Panc1 (cell line): ENCODE results near the gene HS3ST2. TPM values are rescaled to one million over a fixed set of nuclear protein-coding genes. Genes with fewer than 3 reads are reported as not detected.

Source experiments
- ATAC-seq: fragments of 200-7000 bp; cut with Tn5 transposase; 2 replicates; pipeline ENCODE4 v1.9.1; 2020; ENCODE audit warnings: mild to moderate bottlenecking, moderate library complexity
- BruUV-seq: library from RNA; stranded (reverse); fragments of 400-500 nt; replicated peaks from 2 replicates; lab custom pipeline; 2021; lab: Mats Ljungman, UMichigan
- CTCF ChIA-PET: fragments of 300-600 bp; sonication (Branson Sonifier 250); formaldehyde crosslinking; loops from one replicate; lab custom pipeline; 2022; ENCODE audit warnings: antibody characterized with exemption; lab: Charles Lee
- POLR2A ChIA-PET: fragments of 300-600 bp; sonication (Branson Sonifier 250); formaldehyde crosslinking; loops from one replicate; lab custom pipeline; 2022; ENCODE audit warnings: antibody characterized with exemption; lab: Charles Lee
- DNase-seq: peaks from one replicate; pipeline ENCODE4 v3.0.0-alpha.2; 2010; ENCODE audit warnings: low read depth, low spot score
- H3K27ac ChIP-seq: 2 replicates; pipeline ENCODE4 v1.5.1; 2011; ENCODE audit warnings: mild to moderate bottlenecking, low read length, inconsistent platforms
- H3K27me3 ChIP-seq: fragments of 200-500 bp; sonication (Bioruptor generic); 2 replicates; pipeline ENCODE4 v1.6.0; 2014; ENCODE audit warnings: low read length, inconsistent platforms; ENCODE audit not compliant: control insufficient read depth, insufficient read depth
- H3K36me3 ChIP-seq: fragments of 200-500 bp; sonication (Bioruptor generic); 2 replicates; pipeline ENCODE4 v1.5.1; 2014; ENCODE audit warnings: inconsistent platforms, mild to moderate bottlenecking, low read length, moderate library complexity; ENCODE audit not compliant: control insufficient read depth, insufficient read depth
- H3K4me1 ChIP-seq: 2 replicates; pipeline ENCODE4 v1.5.1; 2011; ENCODE audit warnings: inconsistent platforms, mild to moderate bottlenecking, low read length, moderate library complexity; ENCODE audit not compliant: control insufficient read depth, insufficient read depth
- H3K4me3 ChIP-seq, 2 experiments: 2 replicates each; pipeline ENCODE4 v1.5.1; 2011 to 2012; ENCODE audit warnings: low read depth in 2 of 2, low read length in 2 of 2, mild to moderate bottlenecking in 2 of 2, inconsistent platforms in 1 of 2, moderate library complexity in 1 of 2
- H3K9me3 ChIP-seq: fragments of 200-500 bp; sonication (Bioruptor generic); 2 replicates; pipeline ENCODE4 v1.5.1; 2014; ENCODE audit warnings: low read depth, mild to moderate bottlenecking, inconsistent platforms, low read length, moderate library complexity; ENCODE audit not compliant: control insufficient read depth, insufficient read depth
- POLR2AphosphoS5 ChIP-seq: IDR thresholded peaks from 2 replicates; pipeline ENCODE4 v1.6.1; 2012; ENCODE audit warnings: mild to moderate bottlenecking, low read depth, low read length, moderate library complexity
- SIN3A ChIP-seq: IDR thresholded peaks from 2 replicates; pipeline ENCODE4 v1.6.1; 2012; ENCODE audit warnings: low read depth, mild to moderate bottlenecking, low read length, moderate library complexity, borderline replicate concordance; ENCODE audit not compliant: insufficient read depth
- TCF7L2 ChIP-seq: IDR thresholded peaks from 2 replicates; pipeline ENCODE4 v1.6.1; 2011; ENCODE audit warnings: mild to moderate bottlenecking, low read depth, low read length, inconsistent platforms
- in situ Hi-C: cut with HindIII; loops from 2 replicates; pipeline ENCODE4 v1.10.0; 2016; ENCODE audit warnings: low sequenced_read_pairs, low pct_unique_long_range_greater_than_20kb
- intact Hi-C: fragments of 100-400 bp; cut with micrococcal nuclease; formaldehyde crosslinking; loops from one replicate; pipeline ENCODE4 v1.10.0; 2022; ENCODE audit not compliant: unreplicated experiment
- total RNA-seq: library from RNA; stranded (reverse); gene quantifications from one replicate; pipeline ENCODE4 v1.2.1, GENCODE V29; 2021; ENCODE audit not compliant: unreplicated experiment
- TF ChIP-seq, protein P1 (sequence below), 2 experiments: IDR thresholded peaks; 2 replicates each; pipeline ENCODE4 v1.6.1; 2011 to 2012; ENCODE audit warnings: low read depth in 2 of 2, control low read depth in 1 of 2, low read length in 1 of 2, mild to moderate bottlenecking in 1 of 2, moderate library complexity in 1 of 2; ENCODE audit not compliant: insufficient read depth in 1 of 2
- TF ChIP-seq, protein P2 (sequence below): fragments of 450-650 bp; IDR thresholded peaks from 2 replicates; pipeline ENCODE4 v1.5.1; 2017; ENCODE audit warnings: mild to moderate bottlenecking

The HS3ST2 gene
- total RNA-seq, 1 experiment from 2014 or later = not detected

DNA sequence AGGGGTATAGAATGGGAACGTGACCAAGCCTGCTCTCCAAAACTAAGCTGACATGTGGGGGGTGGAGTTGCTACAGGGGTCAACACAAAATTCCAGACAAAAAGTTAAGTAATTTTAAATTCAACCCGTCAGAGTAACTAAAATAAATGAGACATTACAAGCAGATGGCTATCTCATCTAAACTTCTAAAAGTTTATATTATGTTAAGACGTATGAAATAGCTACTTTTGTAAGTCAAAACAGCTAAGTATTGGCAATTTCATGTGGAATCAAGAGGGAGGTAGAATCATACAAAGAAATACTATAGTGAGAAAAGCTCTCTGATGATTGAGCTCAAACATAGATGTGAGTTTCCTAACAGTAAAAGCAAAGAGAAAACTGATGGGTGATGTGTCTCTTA, 113.3 kb downstream of the HS3ST2 start:
- in situ Hi-C loops (no loop called here), intact Hi-C loops (no loop called here)
- ChIA-PET POLR2A (interaction anchor here (0.6 kb wide), 1 partner anchor 260 kb away, joined by 11 read pairs; no protein-coding TSS in a partner anchor), CTCF (no interaction called here)
- H3K36me3 ChIP-seq = no peaks in the 10 kb centered on the region; the same call in 1 of the 2 replicates
- DNase-seq = no peak
- no peaks in the 10 kb centered on the region for H3K4me1 ChIP-seq
- H3K27ac ChIP-seq = no peak overlapping the region
- ATAC-seq = no peak
- no peak for TF ChIP-seq POLR2AphosphoS5
- no peak for TF ChIP-seq TCF7L2
- TF ChIP-seq, protein P1, sequence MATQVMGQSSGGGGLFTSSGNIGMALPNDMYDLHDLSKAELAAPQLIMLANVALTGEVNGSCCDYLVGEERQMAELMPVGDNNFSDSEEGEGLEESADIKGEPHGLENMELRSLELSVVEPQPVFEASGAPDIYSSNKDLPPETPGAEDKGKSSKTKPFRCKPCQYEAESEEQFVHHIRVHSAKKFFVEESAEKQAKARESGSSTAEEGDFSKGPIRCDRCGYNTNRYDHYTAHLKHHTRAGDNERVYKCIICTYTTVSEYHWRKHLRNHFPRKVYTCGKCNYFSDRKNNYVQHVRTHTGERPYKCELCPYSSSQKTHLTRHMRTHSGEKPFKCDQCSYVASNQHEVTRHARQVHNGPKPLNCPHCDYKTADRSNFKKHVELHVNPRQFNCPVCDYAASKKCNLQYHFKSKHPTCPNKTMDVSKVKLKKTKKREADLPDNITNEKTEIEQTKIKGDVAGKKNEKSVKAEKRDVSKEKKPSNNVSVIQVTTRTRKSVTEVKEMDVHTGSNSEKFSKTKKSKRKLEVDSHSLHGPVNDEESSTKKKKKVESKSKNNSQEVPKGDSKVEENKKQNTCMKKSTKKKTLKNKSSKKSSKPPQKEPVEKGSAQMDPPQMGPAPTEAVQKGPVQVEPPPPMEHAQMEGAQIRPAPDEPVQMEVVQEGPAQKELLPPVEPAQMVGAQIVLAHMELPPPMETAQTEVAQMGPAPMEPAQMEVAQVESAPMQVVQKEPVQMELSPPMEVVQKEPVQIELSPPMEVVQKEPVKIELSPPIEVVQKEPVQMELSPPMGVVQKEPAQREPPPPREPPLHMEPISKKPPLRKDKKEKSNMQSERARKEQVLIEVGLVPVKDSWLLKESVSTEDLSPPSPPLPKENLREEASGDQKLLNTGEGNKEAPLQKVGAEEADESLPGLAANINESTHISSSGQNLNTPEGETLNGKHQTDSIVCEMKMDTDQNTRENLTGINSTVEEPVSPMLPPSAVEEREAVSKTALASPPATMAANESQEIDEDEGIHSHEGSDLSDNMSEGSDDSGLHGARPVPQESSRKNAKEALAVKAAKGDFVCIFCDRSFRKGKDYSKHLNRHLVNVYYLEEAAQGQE (IDR thresholded peaks at IDR 0.05; ENCODE audit: insufficient read depth in 1 of 2, low read depth in 2 of 2, low read length in 1 of 2) = no peak
- TF ChIP-seq, protein P2, sequence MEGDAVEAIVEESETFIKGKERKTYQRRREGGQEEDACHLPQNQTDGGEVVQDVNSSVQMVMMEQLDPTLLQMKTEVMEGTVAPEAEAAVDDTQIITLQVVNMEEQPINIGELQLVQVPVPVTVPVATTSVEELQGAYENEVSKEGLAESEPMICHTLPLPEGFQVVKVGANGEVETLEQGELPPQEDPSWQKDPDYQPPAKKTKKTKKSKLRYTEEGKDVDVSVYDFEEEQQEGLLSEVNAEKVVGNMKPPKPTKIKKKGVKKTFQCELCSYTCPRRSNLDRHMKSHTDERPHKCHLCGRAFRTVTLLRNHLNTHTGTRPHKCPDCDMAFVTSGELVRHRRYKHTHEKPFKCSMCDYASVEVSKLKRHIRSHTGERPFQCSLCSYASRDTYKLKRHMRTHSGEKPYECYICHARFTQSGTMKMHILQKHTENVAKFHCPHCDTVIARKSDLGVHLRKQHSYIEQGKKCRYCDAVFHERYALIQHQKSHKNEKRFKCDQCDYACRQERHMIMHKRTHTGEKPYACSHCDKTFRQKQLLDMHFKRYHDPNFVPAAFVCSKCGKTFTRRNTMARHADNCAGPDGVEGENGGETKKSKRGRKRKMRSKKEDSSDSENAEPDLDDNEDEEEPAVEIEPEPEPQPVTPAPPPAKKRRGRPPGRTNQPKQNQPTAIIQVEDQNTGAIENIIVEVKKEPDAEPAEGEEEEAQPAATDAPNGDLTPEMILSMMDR = no peak
- TF ChIP-seq SIN3A = no peak
- H3K4me3 ChIP-seq = no peak overlapping the region
- no TSS peak for BruUV-seq
- H3K27me3 ChIP-seq = peaks cover 27% of the 10 kb centered on the region
- H3K9me3 ChIP-seq = no peaks in the 10 kb centered on the region

DNA sequence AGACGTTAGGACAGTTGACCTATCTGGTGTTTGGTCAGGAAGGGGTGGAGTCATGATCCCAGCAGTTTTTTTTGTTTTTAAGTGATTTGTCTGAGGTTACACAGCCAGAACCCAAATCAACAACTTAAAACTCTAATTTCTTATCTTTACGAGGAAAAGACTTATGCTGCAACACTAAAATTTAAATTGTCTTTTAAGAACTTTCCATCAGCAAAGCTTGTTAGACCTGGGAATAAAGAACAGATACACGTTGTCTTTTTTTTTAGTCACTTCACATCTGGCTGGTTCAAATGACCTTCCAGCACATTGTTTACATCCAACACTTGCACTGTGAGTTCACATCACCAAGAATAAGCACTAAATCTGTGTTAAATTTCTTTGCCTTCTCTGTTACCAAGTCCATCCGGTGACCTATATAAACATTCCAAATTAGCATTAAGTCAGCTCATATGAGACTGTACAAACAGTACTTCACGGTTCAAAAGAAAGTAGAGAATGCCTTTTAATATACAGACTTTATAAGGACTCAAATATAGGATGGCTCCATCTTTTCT, 115.0 kb downstream of the HS3ST2 start:
- intact Hi-C loops = no loop called here
- ChIA-PET CTCF (no interaction called here), POLR2A (no interaction called here)
- in situ Hi-C loops = no loop called here
- no peaks in the 10 kb centered on the region for H3K4me1 ChIP-seq
- no peak overlapping the region for H3K27ac ChIP-seq
- H3K27me3 ChIP-seq = peaks cover 32% of the 10 kb centered on the region
- H3K9me3 ChIP-seq = no peaks in the 10 kb centered on the region
- no peak for TF ChIP-seq TCF7L2
- TF ChIP-seq, protein P2 = no peak
- TF ChIP-seq SIN3A = no peak
- no peak for TF ChIP-seq POLR2AphosphoS5
- TF ChIP-seq, protein P1 (IDR thresholded peaks at IDR 0.05; ENCODE audit: insufficient read depth in 1 of 2, low read depth in 2 of 2, low read length in 1 of 2) = no peak
- H3K36me3 ChIP-seq = no peaks in the 10 kb centered on the region; the same call in 1 of the 2 replicates
- BruUV-seq = no TSS peak
- DNase-seq = no peak
- H3K4me3 ChIP-seq = no peak overlapping the region
- ATAC-seq = no peak
